COLO829 (cell line): ENCODE measurements around the gene BMPR2.
A peak's percentile ranks its signal among the peaks of the same experiment; 100 is the strongest.

Experiments used
- DNase-seq: peaks from one replicate; pipeline ENCODE4 v3.0.0; 2012; ENCODE audit warnings: low spot score

Gene BMPR2

GRCh38 chr2:202604699-202605098 lies 228.6 kb downstream of the BMPR2 start:
- no peak for DNase-seq

- DNase-seq, result no peak
Measured at GRCh38 chr2:202605174-202605573, 229.0 kb downstream of the BMPR2 start.

DNA sequence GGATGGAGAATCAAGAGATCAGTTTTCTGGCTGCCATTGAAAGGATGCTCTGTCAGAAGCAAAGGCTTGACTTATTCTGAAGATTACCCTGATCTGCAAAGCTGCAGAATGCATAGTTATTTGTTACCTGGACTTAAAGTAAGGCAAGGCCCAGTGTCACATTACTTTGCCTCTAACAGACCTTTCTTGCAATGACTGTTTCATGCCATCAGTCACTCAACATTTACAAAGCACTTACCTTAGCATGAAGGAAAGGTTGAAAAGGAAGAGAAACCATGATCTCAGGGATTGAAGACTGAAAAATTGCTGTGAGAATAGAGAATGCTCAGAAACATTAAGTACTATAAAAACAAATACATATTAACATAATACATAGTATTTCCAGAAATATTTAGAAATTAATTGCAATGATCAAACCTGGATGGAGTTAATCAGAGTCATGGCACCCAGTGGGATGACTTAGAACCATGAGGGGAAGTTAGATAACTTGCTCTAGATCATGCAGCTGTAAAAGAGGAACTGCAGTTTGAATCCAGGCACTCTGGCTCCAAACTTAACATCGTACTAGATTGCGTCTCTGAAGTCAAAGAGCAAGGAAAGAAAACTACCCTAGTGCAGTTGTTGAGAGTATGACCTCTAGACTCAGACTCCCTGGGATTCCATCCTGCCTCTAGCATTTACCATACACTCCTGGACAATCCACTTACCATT lies 232.2 kb downstream of the BMPR2 start:
- no peak for DNase-seq

DNA sequence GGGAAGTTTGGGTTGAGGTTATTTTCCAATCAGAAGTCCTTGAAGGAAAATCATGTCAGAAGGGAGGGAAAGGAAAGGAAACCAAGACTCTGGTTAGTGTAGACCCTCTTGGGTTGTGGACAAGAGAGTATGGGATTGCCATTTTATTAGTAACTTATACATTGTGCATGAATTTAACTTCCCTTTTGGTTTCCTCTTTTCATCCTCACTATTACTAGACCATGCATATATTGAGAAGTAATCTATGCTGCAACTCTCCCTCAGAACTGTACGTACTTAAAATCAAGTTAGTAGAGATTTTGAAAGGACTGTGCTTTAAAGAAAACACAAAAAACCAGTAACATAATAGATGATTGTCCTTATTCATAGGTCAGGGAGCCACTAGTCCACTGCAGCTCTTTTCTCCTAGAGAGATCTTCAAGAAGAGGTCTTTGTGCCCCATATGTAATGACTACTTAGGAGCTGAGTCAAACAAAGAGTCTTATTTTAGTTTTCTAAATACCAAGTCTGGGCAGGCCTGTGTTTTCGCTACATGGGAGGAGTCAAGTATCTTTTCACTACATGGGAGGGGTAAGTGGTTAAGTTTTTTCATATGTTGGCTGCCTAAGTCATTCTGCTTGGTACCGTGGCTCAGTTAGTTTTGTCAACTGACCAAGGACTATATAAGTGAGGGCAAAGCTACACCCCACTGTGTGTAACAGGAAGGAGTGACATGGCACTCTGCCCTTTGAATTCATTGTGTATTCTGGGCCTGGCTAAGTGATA lies 233.4 kb downstream of the BMPR2 start:
- peak; percentile 75 for DNase-seq

GRCh38 chr2:202610380-202610779 lies 234.3 kb downstream of the BMPR2 start:
- no peak for DNase-seq

DNA sequence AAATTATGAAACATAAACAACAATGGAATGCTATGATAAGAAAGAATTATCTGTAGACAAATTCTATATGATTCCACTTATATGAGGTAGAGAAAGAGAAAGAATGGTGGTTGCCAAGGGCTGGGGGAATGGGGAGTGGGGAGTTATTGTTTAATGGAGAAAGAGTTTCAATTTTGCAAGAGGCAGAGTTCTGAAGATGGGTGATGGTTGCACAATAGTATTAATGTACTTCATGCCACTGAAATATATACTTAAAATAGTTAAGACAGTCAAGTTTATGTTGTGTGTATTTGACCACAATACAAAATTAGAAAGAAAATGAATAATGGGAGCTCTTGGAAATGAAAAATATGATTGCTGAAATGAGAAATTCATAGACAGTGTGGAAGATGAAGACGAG lies 236.0 kb downstream of the BMPR2 start:
- DNase-seq, result no peak

- no peak for DNase-seq
Measured at GRCh38 chr2:202613479-202613878, 237.4 kb downstream of the BMPR2 start.
